Muscle layer of duodenum (tissue), 2 donors: ENCODE measurements around the gene FADS2.

ENCODE experiments used
- H3K27ac ChIP-seq: one replicate; pipeline ENCODE4 v1.7.0; 2013; ENCODE audit warnings: mild to moderate bottlenecking, low read length
- H3K27me3 ChIP-seq: one replicate; pipeline ENCODE4 v1.7.0; 2013; ENCODE audit warnings: low read depth, mild to moderate bottlenecking, control low read depth, low read length
- H3K36me3 ChIP-seq, 2 donors: one replicate each; pipeline ENCODE4 v1.7.0; 2013; ENCODE audit warnings: low read length in 2 of 2, control low read depth in 1 of 2, mild to moderate bottlenecking in 1 of 2; ENCODE audit not compliant: insufficient read depth in 2 of 2, control insufficient read depth in 1 of 2
- H3K4me1 ChIP-seq, 2 donors: one replicate each; pipeline ENCODE4 v1.7.0; 2013; ENCODE audit warnings: low read length in 2 of 2, mild to moderate bottlenecking in 2 of 2, control low read depth in 1 of 2, moderate library complexity in 1 of 2; ENCODE audit not compliant: insufficient read depth in 2 of 2, control insufficient read depth in 1 of 2
- H3K4me3 ChIP-seq, 2 donors: one replicate each; pipeline ENCODE4 v1.7.0; 2013; ENCODE audit warnings: low read length in 2 of 2, low read depth in 1 of 2, mild to moderate bottlenecking in 1 of 2
- H3K9me3 ChIP-seq, 2 donors: one replicate each; pipeline ENCODE4 v1.7.0; 2013; ENCODE audit warnings: low read length in 2 of 2, control low read depth in 1 of 2, mild to moderate bottlenecking in 1 of 2; ENCODE audit not compliant: control insufficient read depth in 1 of 2
- donor health status: healthy.

The FADS2 gene

DNA sequence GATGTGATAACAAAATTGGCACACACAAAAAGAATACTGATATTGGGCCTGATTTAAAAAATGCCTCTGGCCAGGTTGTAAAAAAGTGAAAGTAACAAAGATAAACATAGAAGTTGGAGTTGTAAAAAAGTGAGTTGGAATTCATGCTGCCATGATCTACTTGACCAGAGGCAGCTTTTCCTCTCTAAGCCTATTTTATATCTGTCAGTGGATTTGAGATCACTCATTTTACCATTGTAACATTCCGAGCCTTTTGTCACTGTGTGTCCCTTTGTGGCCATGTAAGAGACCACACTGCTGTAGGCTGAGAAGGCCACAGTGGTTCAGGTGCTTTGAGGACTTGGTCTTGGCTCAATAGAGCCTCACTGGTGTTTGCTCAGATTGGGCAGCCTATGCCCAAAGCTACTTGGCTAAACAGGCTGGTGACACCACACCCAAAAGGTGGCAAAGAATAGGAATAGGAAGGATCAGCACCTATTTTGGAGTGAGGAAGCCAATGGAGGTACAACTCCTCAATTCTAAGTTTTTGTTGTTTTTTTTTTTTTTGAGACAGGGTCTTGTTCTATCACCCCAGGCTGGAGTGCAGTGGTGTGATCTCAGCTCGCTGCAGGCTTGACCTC is 28.3 kb upstream of the FADS2 start:
- peaks cover 0 to 6% of the 10 kb centered on the region in 2 donors for H3K4me1 ChIP-seq
- H3K27me3 ChIP-seq: no peaks in the 10 kb centered on the region
- H3K4me3 ChIP-seq: no peak overlapping the region
- H3K36me3 ChIP-seq: peaks cover 18 to 28% of the 10 kb centered on the region in 2 donors
- no peaks in the 10 kb centered on the region for H3K9me3 ChIP-seq
- H3K27ac ChIP-seq: no peak overlapping the region

GRCh38 chr11:61800331-61801281 is 27.5 kb upstream of the FADS2 start:
- Histone ChIP-seq H3K4me3 (no peak overlapping the region), H3K9me3 (no peaks in the 10 kb centered on the region), H3K27ac (no peak overlapping the region), H3K4me1 (peaks cover 0 to 6% of the 10 kb centered on the region in 2 donors), H3K27me3 (no peaks in the 10 kb centered on the region), H3K36me3 (peaks cover 18 to 33% of the 10 kb centered on the region in 2 donors)

DNA sequence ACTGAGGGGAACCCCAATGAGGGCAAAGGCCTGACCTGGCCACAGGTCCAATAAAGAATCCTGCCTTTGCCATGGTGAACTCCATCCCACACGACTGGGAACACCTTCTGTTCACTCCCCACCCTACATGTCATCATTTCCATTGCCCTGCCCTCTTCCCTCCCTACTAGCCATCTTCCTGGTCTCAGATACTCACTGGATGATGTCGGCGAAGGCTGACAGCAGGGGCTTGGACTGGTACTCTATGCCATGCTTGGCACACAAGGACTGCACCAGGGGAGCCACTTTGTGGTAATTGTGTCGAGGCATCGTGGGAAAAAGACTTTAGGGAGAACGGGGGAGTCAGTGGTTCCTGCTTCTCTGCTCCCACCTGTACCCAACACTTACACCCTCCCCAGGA is 25.5 kb upstream of the FADS2 start:
- no peak overlapping the region for H3K4me3 ChIP-seq
- H3K36me3 ChIP-seq: peaks cover 21 to 32% of the 10 kb centered on the region in 2 donors
- no peak overlapping the region for H3K27ac ChIP-seq
- no peaks in the 10 kb centered on the region for H3K27me3 ChIP-seq
- peaks cover 0 to 2% of the 10 kb centered on the region in 2 donors for H3K4me1 ChIP-seq
- no peaks in the 10 kb centered on the region for H3K9me3 ChIP-seq

DNA sequence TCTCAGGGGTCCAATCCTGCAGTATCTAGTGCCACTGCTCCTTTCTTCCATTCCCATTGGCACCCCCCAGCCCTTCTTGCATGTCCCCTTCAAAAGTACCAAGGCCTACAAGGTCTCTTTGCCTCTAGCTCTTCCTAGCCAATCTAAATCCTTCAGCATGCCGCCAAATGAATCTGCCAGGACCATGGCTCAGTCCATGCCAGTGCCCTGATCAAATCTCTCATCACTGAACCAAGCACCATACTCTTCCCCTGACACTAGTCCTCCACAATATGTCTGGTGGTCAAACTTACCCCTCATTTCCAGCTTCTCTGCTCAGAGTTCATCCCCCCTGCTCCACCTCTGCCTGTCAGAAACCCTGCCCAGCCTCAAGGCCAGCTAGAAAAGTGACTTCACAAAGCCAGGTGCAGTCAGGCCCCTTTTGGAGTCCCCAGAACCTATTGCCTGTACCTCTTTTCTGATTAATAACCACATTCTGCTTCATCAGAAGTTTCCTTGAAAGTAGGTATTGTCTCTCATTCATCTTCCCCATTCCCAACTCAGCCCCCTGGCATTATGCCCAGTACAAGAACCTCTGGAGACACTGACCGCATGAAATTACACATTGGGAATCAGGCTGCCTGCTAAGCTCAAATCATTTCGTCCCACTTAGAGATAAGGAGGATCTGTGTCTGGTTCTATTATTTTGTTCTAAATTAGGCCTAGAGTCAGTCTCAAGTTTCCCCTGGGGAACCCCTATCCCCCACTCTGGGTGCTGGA is 24.0 kb upstream of the FADS2 start:
- H3K27ac ChIP-seq: no peak overlapping the region
- H3K4me1 ChIP-seq: no peaks in the 10 kb centered on the region
- H3K27me3 ChIP-seq: no peaks in the 10 kb centered on the region
- H3K9me3 ChIP-seq: no peaks in the 10 kb centered on the region
- H3K4me3 ChIP-seq: no peak overlapping the region
- peaks cover 21 to 32% of the 10 kb centered on the region in 2 donors for H3K36me3 ChIP-seq

GRCh38 chr11:61805146-61805545 is 23.0 kb upstream of the FADS2 start:
- peaks cover 29 to 40% of the 10 kb centered on the region in 2 donors for H3K36me3 ChIP-seq

DNA sequence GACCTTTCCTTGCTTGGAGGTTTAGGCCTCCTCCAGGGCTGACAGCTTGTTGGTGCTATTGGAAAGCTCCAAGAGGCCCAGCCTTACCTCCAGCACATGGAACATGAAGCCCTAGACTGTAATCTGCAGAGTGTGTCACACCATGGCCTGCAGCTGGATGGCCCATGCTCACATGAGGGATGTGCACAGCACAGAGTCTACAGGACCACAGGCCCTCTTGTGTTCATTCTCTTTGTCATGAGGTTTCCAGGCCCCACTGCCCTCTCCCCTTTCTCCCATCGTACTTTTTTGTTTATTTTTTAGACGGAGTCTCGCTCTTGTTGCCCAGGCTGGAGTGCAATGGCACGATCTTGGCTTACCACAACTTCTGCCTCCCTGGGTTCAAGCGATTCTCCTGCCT is 21.3 kb upstream of the FADS2 start:
- no peak overlapping the region for H3K4me3 ChIP-seq
- H3K4me1 ChIP-seq: no peaks in the 10 kb centered on the region
- no peaks in the 10 kb centered on the region for H3K9me3 ChIP-seq
- no peak overlapping the region for H3K27ac ChIP-seq
- H3K36me3 ChIP-seq: peaks cover 30 to 54% of the 10 kb centered on the region in 2 donors
- H3K27me3 ChIP-seq: no peaks in the 10 kb centered on the region

More at GRCh38 chr11:61805146-61805545, 23.0 kb upstream of the FADS2 start:
- no peak overlapping the region for H3K4me3 ChIP-seq
- H3K27ac ChIP-seq: no peak overlapping the region
- no peaks in the 10 kb centered on the region for H3K27me3 ChIP-seq
- H3K4me1 ChIP-seq: no peaks in the 10 kb centered on the region
- H3K9me3 ChIP-seq: no peaks in the 10 kb centered on the region

DNA sequence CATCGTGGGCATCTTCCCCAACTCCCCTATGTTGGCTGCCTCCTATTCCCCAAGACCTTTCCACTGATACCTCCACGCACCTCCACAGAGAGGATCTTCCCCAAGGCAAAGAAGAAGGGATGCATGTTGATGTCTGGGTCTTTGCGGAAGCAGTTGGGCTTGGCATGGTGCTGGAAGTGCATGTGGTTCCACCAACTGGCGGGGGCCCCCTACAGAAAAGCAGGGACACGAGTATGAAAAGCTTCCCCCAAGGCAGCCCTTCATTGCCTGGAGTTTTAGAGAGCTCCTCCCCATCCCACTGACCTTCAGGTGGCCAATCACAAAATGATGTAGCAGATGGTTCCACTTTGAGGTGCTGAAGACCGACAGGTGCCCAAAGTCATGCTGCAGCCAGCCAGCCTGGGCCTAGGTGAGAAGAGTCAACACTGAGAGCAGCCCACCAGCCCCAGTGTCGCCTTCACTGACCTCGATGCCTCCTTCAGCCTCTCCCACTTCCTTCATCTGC is 17.4 kb upstream of the FADS2 start:
- no peak overlapping the region for H3K4me3 ChIP-seq
- H3K27me3 ChIP-seq: no peaks in the 10 kb centered on the region
- peaks cover 0 to 3% of the 10 kb centered on the region in 2 donors for H3K4me1 ChIP-seq
- peaks cover 29 to 38% of the 10 kb centered on the region in 2 donors for H3K36me3 ChIP-seq
- no peaks in the 10 kb centered on the region for H3K9me3 ChIP-seq
- H3K27ac ChIP-seq: no peak overlapping the region

DNA sequence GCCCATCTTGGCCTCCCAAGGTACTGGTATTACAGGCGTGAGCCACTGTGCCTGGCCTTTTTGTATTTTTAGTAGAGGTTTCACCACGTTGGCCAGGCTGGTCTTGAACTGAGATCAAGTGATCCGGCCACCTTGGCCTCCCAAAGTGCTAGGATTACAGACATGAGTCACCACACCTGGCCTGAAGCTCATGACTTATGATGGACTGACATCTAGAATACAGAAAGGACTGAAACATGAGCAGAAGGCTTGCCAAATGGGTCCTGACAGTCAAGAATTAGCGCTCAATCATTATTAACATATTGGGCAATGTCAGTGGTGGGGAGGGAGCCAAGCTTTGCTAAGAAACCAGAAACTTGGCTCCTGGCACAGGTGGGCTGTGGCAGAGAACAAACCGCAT is 16.3 kb upstream of the FADS2 start:
- Histone ChIP-seq H3K9me3 (no peaks in the 10 kb centered on the region), H3K27ac (no peak overlapping the region), H3K27me3 (no peaks in the 10 kb centered on the region), H3K4me1 (peaks cover 0 to 9% of the 10 kb centered on the region in 2 donors), H3K4me3 (no peak overlapping the region), H3K36me3 (peaks cover 26 to 32% of the 10 kb centered on the region in 2 donors)

- peaks cover 26 to 31% of the 10 kb centered on the region in 2 donors for H3K36me3 ChIP-seq
- H3K27me3 ChIP-seq: no peaks in the 10 kb centered on the region
- peaks cover 0 to 9% of the 10 kb centered on the region in 2 donors for H3K4me1 ChIP-seq
- no peak overlapping the region for H3K27ac ChIP-seq
- no peak overlapping the region for H3K4me3 ChIP-seq
- H3K9me3 ChIP-seq: no peaks in the 10 kb centered on the region
These were observed 15.2 kb upstream of the FADS2 start for GRCh38 chr11:61812736-61813411.

- Histone ChIP-seq H3K9me3 (no peaks in the 10 kb centered on the region), H3K27ac (peak overlapping the region; percentile 70), H3K36me3 (peaks cover 24 to 31% of the 10 kb centered on the region in 2 donors), H3K4me3 (peak overlapping the region; percentile 69 to 70), H3K4me1 (peaks cover 0 to 9% of the 10 kb centered on the region in 2 donors), H3K27me3 (no peaks in the 10 kb centered on the region)
These were observed 13.7 kb upstream of the FADS2 start for GRCh38 chr11:61814247-61814957.
